K562 (cell line): ENCODE data around the gene SRP9.

Source experiments
- ATF3 ChIP-seq, 2 experiments: fragments of 450-650 bp in 1 of 2; sonication (generic) in 1 of 2; formaldehyde crosslinking in 1 of 2; IDR thresholded peaks in 1 of 2; conservative IDR thresholded peaks in 1 of 2; 2 replicates each; pipeline versions ENCODE4 v1.6.1 to v1.8.1; 2016 to 2023; ENCODE audit warnings: mild to moderate bottlenecking in 2 of 2, moderate library complexity in 2 of 2, inconsistent platforms in 1 of 2, missing genetic modification reagents in 1 of 2
- CHD2 ChIP-seq: IDR thresholded peaks from 2 replicates; pipeline ENCODE4 v1.6.1; 2011; ENCODE audit warnings: low read depth, low read length
- FOXA3 ChIP-seq, 2 experiments: fragments of 450-650 bp in 1 of 2; sonication (generic) in 1 of 2; formaldehyde crosslinking; IDR thresholded peaks in 1 of 2; conservative IDR thresholded peaks in 1 of 2; 2 replicates each; pipeline versions ENCODE4 v1.4.0 to v1.8.0; 2020 to 2022; ENCODE audit warnings: mild to moderate bottlenecking in 2 of 2, missing genetic modification reagents in 1 of 2
- HOMEZ ChIP-seq: fragments of 250-450 bp; sonication (Bioruptor Pico); IDR thresholded peaks from 2 replicates; pipeline ENCODE4 v1.4.0; 2020; ENCODE audit warnings: mild to moderate bottlenecking, moderate library complexity
- MAFK ChIP-seq: IDR thresholded peaks from 2 replicates; pipeline ENCODE4 v1.6.1; 2011; ENCODE audit warnings: low read length, improper control_type of control experiment
- NFYB ChIP-seq: IDR thresholded peaks from 2 replicates; pipeline ENCODE4 v1.6.1; 2011; ENCODE audit warnings: mild to moderate bottlenecking, moderate library complexity; ENCODE audit not compliant: insufficient read length; ENCODE audit errors: extremely low read depth
- SMARCC2 ChIP-seq: fragments of 450-650 bp; IDR thresholded peaks from 2 replicates; pipeline ENCODE4 v1.6.1; 2017; ENCODE audit warnings: antibody characterized with exemption, moderate library complexity, mild to moderate bottlenecking, low read depth
- ZFX ChIP-seq: sonication (generic); formaldehyde crosslinking; IDR thresholded peaks from 2 replicates; pipeline ENCODE4 v1.8.0; 2022; ENCODE audit warnings: mild to moderate bottlenecking, missing genetic modification reagents, moderate library complexity

GRCh38 chr1:225828706-225829345 lies 51.2 kb downstream of the SRP9 start:
- TF ChIP-seq NFYB = no peak
- TF ChIP-seq ATF3 (IDR thresholded peaks at IDR 0.05) = no peak
- TF ChIP-seq ATF3 (CRISPR knock-in tag; conservative IDR thresholded peaks at IDR 0.05) = no peak
- no peak for TF ChIP-seq SMARCC2
- TF ChIP-seq MAFK = no peak
- no peak for TF ChIP-seq FOXA3 (CRISPR knock-in tag; conservative IDR thresholded peaks at IDR 0.05 in 1 of 2, IDR thresholded peaks at IDR 0.05 in 1 of 2)
- TF ChIP-seq HOMEZ (CRISPR knock-in tag) = no peak
- no peak for TF ChIP-seq CHD2
- TF ChIP-seq ZFX (CRISPR knock-in tag) = no peak
